K562 (cell line): Measurements from ENCODE around the gene E2F3. TPM values are rescaled to one million over a fixed set of nuclear protein-coding genes. Genes with fewer than 3 reads are reported as not detected.

ENCODE experiments used
- ATAC-seq: fragments of 200-7000 bp; cut with Tn5 transposase; 3 replicates; pipeline ENCODE4 v1.9.1; 2020; ENCODE audit warnings: moderate library complexity
- BruUV-seq: library from RNA; stranded (reverse); fragments of 400-500 nt; replicated peaks from 2 replicates; lab custom pipeline; 2021; lab: Mats Ljungman, UMichigan
- CTCF ChIA-PET: fragments of 300-600 bp; formaldehyde crosslinking; extraction: SDS; loops from one replicate; lab custom pipeline; 2021; ENCODE audit warnings: low intra/inter-chr PET ratio; lab: Yijun Ruan, JAX
- POLR2A ChIA-PET: fragments of 300-600, 350-650 bp; sonication (Branson Sonifier 250); formaldehyde crosslinking; extraction: SDS; loops from one replicate; lab custom pipeline; 2021; ENCODE audit warnings: antibody characterized with exemption, inconsistent platforms; lab: Yijun Ruan, JAX
- DNase-seq, 4 experiments: peaks; one replicate each; pipeline versions ENCODE4 v3.0.0 to v3.0.0-alpha.2; 2011 to 2018; ENCODE audit warnings: low spot score in 3 of 4, mixed read lengths in 3 of 4; ENCODE audit errors: extremely low read depth in 1 of 4
- FAIRE-seq: peaks from 2 replicates; lab custom pipeline; 2011; peaks lifted over from hg19 to GRCh38; lab: Jason Lieb, UNC
- H2AFZ ChIP-seq: 2 replicates; pipeline ENCODE4 v1.6.0; 2011; ENCODE audit warnings: low read depth, low read length, control low read depth, inconsistent platforms
- H3K27ac ChIP-seq: fragments of 200-600 bp; 3 replicates; pipeline ENCODE4 v1.8.0; 2011; ENCODE audit warnings: low read depth, mild to moderate bottlenecking, control low read depth, inconsistent platforms, low read length, moderate library complexity, mixed read lengths; ENCODE audit errors: extremely low read depth
- H3K27me3 ChIP-seq, 2 experiments: fragments of 300-600 bp in 1 of 2; 2 replicates in 1 of 2; 3 replicates in 1 of 2; pipeline versions ENCODE4 v1.6.0 to v1.8.0; 2011; ENCODE audit warnings: inconsistent platforms in 2 of 2, low read length in 2 of 2, mild to moderate bottlenecking in 1 of 2, mixed read lengths in 1 of 2, moderate library complexity in 1 of 2; ENCODE audit not compliant: control insufficient read depth in 2 of 2, insufficient read depth in 2 of 2
- H3K36me3 ChIP-seq: fragments of 300-600 bp; 3 replicates; pipeline ENCODE4 v1.8.0; 2011; ENCODE audit warnings: mild to moderate bottlenecking, low read length, inconsistent platforms; ENCODE audit not compliant: control insufficient read depth, insufficient read depth
- H3K4me1 ChIP-seq, 2 experiments: fragments of 200-600 bp in 1 of 2; replicated peaks in 1 of 2; 2 replicates in 1 of 2; 3 replicates in 1 of 2; pipeline versions ENCODE4 v1.5.1 to v1.8.0; 2011; ENCODE audit warnings: inconsistent platforms in 2 of 2, low read length in 2 of 2, mild to moderate bottlenecking in 1 of 2, mixed read lengths in 1 of 2, moderate library complexity in 1 of 2; ENCODE audit not compliant: control insufficient read depth in 2 of 2, insufficient read depth in 2 of 2
- H3K4me2 ChIP-seq: 2 replicates; pipeline ENCODE4 v1.6.1; 2011; ENCODE audit warnings: low read length, control low read depth, inconsistent platforms, mixed read lengths; ENCODE audit not compliant: insufficient read depth
- H3K4me3 ChIP-seq: fragments of 200-600 bp; sonication (generic), shearing (Covaris generic); 2 replicates; pipeline ENCODE4 v1.5.1; 2016; ENCODE audit warnings: control low read depth, inconsistent platforms
- H3K79me2 ChIP-seq: fragments of 200-600 bp; 3 replicates; pipeline ENCODE4 v1.8.0; 2011; ENCODE audit warnings: low read length, inconsistent platforms; ENCODE audit not compliant: control insufficient read depth, insufficient read depth
- H3K9ac ChIP-seq, 2 experiments: 2 replicates each; pipeline versions ENCODE4 v1.6.0 to v1.6.1; 2011; ENCODE audit warnings: low read depth in 2 of 2, low read length in 2 of 2, control low read depth in 1 of 2, inconsistent platforms in 1 of 2, mild to moderate bottlenecking in 1 of 2, mixed read lengths in 1 of 2; ENCODE audit not compliant: insufficient read depth in 1 of 2
- H3K9me1 ChIP-seq: one replicate; pipeline ENCODE4 v1.6.0; 2011; ENCODE audit warnings: inconsistent platforms, mild to moderate bottlenecking, low read length, moderate library complexity; ENCODE audit not compliant: control insufficient read depth, insufficient read depth
- H3K9me3 ChIP-seq: replicated peaks from 2 replicates; pipeline ENCODE4 v1.5.1; 2011; ENCODE audit warnings: low read depth, low read length, inconsistent platforms; ENCODE audit not compliant: control insufficient read depth, insufficient read depth
- H4K20me1 ChIP-seq: replicated peaks from 2 replicates; pipeline ENCODE4 v1.6.1; 2011; ENCODE audit warnings: low read length, inconsistent platforms, mixed read lengths; ENCODE audit not compliant: control insufficient read depth, insufficient read depth
- CCAR2 ChIP-seq: fragments of 200-400 bp; formaldehyde crosslinking; IDR thresholded peaks from 2 replicates; pipeline ENCODE4 v1.6.1; 2017; ENCODE audit warnings: mild to moderate bottlenecking, low read depth, low read length
- HEY1 ChIP-seq: fragments of 250-450 bp; sonication (Bioruptor Pico); IDR thresholded peaks from 2 replicates; pipeline ENCODE4 v1.5.0; 2020; ENCODE audit warnings: mild to moderate bottlenecking, moderate library complexity, borderline replicate concordance
- IRF2 ChIP-seq: sonication (generic); formaldehyde crosslinking; IDR thresholded peaks from 2 replicates; pipeline ENCODE4 v1.8.1; 2022; ENCODE audit warnings: mild to moderate bottlenecking, missing genetic modification reagents
- MYBL2 ChIP-seq, 2 experiments: fragments of 450-650 bp in 1 of 2; sonication (generic) in 1 of 2; formaldehyde crosslinking in 1 of 2; IDR thresholded peaks; 2 replicates each; pipeline versions ENCODE4 v1.6.1 to v1.8.1; 2017 to 2022; ENCODE audit warnings: borderline replicate concordance in 1 of 2, inconsistent platforms in 1 of 2, low read depth in 1 of 2, mild to moderate bottlenecking in 1 of 2, missing genetic modification reagents in 1 of 2, moderate library complexity in 1 of 2
- WGBS: fragments of 100-300 bp; shearing (Covaris generic); methylation state at CpG from one replicate; pipeline ENCODE4 v1.1.6; 2016; ENCODE audit warnings: low coverage, mixed read lengths; ENCODE audit not compliant: insufficient coverage; ENCODE audit errors: missing lambda C conversion rate; 5-methylcytosine and 5-hydroxymethylcytosine counted together
- in situ Hi-C: fragments of 300-500 bp; cut with MboI; formaldehyde crosslinking; loops from 4 replicates; pipeline ENCODE4 v1.15.0; 2018; ENCODE audit warnings: inconsistent platforms, mixed read lengths
- intact Hi-C: fragments of 100-400 bp; cut with micrococcal nuclease; formaldehyde crosslinking; loops from 2 replicates; pipeline ENCODE4 v1.14.2; 2022
- polyA plus RNA-seq, 8 experiments: library from polyadenylated mRNA; depleted of rRNA in 4 of 8; stranded (reverse) in 5 of 8; unstranded in 3 of 8; fragments of >200 nt; fragmentation: Nextera tagmentation in 2 of 8; fragmentation: Illumina TruSeq in 1 of 8; extraction: Ambion mirVana in 2 of 8; extraction: Trizol in 1 of 8; gene quantifications; 2 replicates each; pipeline versions ENCODE4 v1.2.1 to v1.2.3, GENCODE V29; 2011 to 2014; ENCODE audit warnings: inconsistent platforms in 1 of 8, missing spikeins in 1 of 8
- total RNA-seq, 7 experiments: library from RNA; depleted of rRNA in 6 of 7; stranded (reverse); fragments of >200 nt in 6 of 7; fragmentation: Illumina TruSeq in 2 of 7; extraction: Trizol in 2 of 7; gene quantifications; 2 replicates each; pipeline versions ENCODE4 v1.2.1 to v1.2.3, GENCODE V29; 2011 to 2021; ENCODE audit warnings: low replicate concordance in 1 of 7
- TF ChIP-seq, protein P1 (sequence below): fragments of 250-450 bp; sonication (Bioruptor Pico); IDR thresholded peaks from 2 replicates; pipeline ENCODE4 v1.4.0; 2020
- TF ChIP-seq, protein P2 (sequence below), 2 experiments: fragments of 200-800 bp in 1 of 2; sonication (Bioruptor generic) in 1 of 2; sonication (generic) in 1 of 2; formaldehyde crosslinking in 1 of 2; IDR thresholded peaks in 1 of 2; conservative IDR thresholded peaks in 1 of 2; 2 replicates each; pipeline versions ENCODE4 v1.5.0 to v1.6.1; 2016 to 2020; ENCODE audit warnings: missing compliant biosample characterization in 1 of 2, missing genetic modification characterization in 1 of 2, missing genetic modification reagents in 1 of 2
- TF ChIP-seq, protein P3 (sequence below): sonication (generic); formaldehyde crosslinking; IDR thresholded peaks from 2 replicates; pipeline ENCODE4 v1.8.1; 2023; ENCODE audit warnings: mild to moderate bottlenecking, missing genetic modification reagents
- TF ChIP-seq, protein P4 (sequence below), 3 experiments: fragments of 200-800 bp in 1 of 3; fragments of 250-450 bp in 1 of 3; fragments of 450-650 bp in 1 of 3; sonication (Bioruptor Pico) in 1 of 3; sonication (Bioruptor generic) in 1 of 3; formaldehyde crosslinking in 1 of 3; IDR thresholded peaks; 2 replicates each; pipeline versions ENCODE4 v1.6.1 to v1.8.0; 2016 to 2022; ENCODE audit warnings: mild to moderate bottlenecking in 2 of 3, missing genetic modification characterization in 2 of 3, missing compliant biosample characterization in 1 of 3, moderate library complexity in 1 of 3

The E2F3 gene
- total and polyA plus RNA-seq, 9 of the 15 experiments (the other 6 are each of a cell fraction or from before 2014, with no cell fraction given) = 11.1 to 44.7 (median 27.2) TPM

DNA sequence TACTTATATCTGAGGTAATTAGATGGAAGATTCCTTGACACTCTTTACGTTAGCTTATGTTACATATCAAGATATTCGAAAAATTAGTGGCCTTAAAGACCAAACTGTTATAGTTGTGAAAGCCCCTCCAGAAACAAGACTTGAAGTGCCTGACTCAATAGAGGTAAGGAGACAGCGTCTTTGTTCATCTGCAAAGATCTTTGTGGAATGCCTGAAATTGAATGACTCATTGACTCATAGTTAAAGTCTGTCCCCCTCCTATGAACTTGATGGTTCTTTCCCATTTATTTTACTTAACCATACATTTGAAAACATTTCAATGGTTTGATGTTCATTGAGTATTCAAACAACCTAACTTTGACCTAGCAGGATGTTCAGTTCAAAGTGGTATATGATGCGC, 85.0 kb downstream of the E2F3 start:
- no TSS peak for BruUV-seq
- Histone ChIP-seq H3K9ac (no peak overlapping the region), H3K4me3 (no peak overlapping the region), H3K4me2 (no peak overlapping the region), H3K9me1 (no peaks in the 10 kb centered on the region), H3K27ac (no peak overlapping the region), H3K79me2 (peaks cover 20% of the 10 kb centered on the region; the same call in 2 of the 3 replicates), H3K9me3 (no peaks in the 10 kb centered on the region), H2AFZ (no peak overlapping the region), H3K27me3 (no peaks in the 10 kb centered on the region), H3K4me1 (no peaks in the 10 kb centered on the region), H4K20me1 (no peaks in the 10 kb centered on the region), H3K36me3 (peaks cover 97% of the 10 kb centered on the region)
- DNase-seq = no peak
- in situ Hi-C loops (no loop called here), intact Hi-C loops (no loop called here)
- CTCF ChIA-PET = no interaction called here
- FAIRE-seq = no peak
- POLR2A ChIA-PET = no interaction called here
- 96% methylated on average over 4 of the region's 4 CpGs for WGBS
- ATAC-seq = no peak
- TF ChIP-seq, protein P1, sequence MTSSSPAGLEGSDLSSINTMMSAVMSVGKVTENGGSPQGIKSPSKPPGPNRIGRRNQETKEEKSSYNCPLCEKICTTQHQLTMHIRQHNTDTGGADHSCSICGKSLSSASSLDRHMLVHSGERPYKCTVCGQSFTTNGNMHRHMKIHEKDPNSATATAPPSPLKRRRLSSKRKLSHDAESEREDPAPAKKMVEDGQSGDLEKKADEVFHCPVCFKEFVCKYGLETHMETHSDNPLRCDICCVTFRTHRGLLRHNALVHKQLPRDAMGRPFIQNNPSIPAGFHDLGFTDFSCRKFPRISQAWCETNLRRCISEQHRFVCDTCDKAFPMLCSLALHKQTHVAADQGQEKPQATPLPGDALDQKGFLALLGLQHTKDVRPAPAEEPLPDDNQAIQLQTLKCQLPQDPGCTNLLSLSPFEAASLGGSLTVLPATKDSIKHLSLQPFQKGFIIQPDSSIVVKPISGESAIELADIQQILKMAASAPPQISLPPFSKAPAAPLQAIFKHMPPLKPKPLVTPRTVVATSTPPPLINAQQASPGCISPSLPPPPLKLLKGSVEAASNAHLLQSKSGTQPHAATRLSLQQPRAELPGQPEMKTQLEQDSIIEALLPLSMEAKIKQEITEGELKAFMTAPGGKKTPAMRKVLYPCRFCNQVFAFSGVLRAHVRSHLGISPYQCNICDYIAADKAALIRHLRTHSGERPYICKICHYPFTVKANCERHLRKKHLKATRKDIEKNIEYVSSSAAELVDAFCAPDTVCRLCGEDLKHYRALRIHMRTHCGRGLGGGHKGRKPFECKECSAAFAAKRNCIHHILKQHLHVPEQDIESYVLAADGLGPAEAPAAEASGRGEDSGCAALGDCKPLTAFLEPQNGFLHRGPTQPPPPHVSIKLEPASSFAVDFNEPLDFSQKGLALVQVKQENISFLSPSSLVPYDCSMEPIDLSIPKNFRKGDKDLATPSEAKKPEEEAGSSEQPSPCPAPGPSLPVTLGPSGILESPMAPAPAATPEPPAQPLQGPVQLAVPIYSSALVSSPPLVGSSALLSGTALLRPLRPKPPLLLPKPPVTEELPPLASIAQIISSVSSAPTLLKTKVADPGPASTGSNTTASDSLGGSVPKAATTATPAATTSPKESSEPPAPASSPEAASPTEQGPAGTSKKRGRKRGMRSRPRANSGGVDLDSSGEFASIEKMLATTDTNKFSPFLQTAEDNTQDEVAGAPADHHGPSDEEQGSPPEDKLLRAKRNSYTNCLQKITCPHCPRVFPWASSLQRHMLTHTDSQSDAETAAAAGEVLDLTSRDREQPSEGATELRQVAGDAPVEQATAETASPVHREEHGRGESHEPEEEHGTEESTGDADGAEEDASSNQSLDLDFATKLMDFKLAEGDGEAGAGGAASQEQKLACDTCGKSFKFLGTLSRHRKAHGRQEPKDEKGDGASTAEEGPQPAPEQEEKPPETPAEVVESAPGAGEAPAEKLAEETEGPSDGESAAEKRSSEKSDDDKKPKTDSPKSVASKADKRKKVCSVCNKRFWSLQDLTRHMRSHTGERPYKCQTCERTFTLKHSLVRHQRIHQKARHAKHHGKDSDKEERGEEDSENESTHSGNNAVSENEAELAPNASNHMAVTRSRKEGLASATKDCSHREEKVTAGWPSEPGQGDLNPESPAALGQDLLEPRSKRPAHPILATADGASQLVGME = no peak
- TF ChIP-seq, protein P2, sequence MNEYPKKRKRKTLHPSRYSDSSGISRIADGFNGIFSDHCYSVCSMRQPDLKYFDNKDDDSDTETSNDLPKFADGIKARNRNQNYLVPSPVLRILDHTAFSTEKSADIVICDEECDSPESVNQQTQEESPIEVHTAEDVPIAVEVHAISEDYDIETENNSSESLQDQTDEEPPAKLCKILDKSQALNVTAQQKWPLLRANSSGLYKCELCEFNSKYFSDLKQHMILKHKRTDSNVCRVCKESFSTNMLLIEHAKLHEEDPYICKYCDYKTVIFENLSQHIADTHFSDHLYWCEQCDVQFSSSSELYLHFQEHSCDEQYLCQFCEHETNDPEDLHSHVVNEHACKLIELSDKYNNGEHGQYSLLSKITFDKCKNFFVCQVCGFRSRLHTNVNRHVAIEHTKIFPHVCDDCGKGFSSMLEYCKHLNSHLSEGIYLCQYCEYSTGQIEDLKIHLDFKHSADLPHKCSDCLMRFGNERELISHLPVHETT (CRISPR knock-in tag; conservative IDR thresholded peaks at IDR 0.05 in 1 of 2, IDR thresholded peaks at IDR 0.05 in 1 of 2) = no peak
- TF ChIP-seq, protein P3, sequence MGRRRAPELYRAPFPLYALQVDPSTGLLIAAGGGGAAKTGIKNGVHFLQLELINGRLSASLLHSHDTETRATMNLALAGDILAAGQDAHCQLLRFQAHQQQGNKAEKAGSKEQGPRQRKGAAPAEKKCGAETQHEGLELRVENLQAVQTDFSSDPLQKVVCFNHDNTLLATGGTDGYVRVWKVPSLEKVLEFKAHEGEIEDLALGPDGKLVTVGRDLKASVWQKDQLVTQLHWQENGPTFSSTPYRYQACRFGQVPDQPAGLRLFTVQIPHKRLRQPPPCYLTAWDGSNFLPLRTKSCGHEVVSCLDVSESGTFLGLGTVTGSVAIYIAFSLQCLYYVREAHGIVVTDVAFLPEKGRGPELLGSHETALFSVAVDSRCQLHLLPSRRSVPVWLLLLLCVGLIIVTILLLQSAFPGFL (CRISPR knock-in tag) = no peak
- TF ChIP-seq, protein P4, sequence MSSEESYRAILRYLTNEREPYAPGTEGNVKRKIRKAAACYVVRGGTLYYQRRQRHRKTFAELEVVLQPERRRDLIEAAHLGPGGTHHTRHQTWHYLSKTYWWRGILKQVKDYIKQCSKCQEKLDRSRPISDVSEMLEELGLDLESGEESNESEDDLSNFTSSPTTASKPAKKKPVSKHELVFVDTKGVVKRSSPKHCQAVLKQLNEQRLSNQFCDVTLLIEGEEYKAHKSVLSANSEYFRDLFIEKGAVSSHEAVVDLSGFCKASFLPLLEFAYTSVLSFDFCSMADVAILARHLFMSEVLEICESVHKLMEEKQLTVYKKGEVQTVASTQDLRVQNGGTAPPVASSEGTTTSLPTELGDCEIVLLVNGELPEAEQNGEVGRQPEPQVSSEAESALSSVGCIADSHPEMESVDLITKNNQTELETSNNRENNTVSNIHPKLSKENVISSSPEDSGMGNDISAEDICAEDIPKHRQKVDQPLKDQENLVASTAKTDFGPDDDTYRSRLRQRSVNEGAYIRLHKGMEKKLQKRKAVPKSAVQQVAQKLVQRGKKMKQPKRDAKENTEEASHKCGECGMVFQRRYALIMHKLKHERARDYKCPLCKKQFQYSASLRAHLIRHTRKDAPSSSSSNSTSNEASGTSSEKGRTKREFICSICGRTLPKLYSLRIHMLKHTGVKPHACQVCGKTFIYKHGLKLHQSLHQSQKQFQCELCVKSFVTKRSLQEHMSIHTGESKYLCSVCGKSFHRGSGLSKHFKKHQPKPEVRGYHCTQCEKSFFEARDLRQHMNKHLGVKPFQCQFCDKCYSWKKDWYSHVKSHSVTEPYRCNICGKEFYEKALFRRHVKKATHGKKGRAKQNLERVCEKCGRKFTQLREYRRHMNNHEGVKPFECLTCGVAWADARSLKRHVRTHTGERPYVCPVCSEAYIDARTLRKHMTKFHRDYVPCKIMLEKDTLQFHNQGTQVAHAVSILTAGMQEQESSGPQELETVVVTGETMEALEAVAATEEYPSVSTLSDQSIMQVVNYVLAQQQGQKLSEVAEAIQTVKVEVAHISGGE (CRISPR knock-in tag; IDR thresholded peaks at IDR 0.05) = no peak
- TF ChIP-seq IRF2 (CRISPR knock-in tag) = no peak
- TF ChIP-seq HEY1 (CRISPR knock-in tag) = no peak
- no peak for TF ChIP-seq MYBL2 (IDR thresholded peaks at IDR 0.05; ENCODE audit: low read depth)
- no peak for TF ChIP-seq MYBL2 (CRISPR knock-in tag; IDR thresholded peaks at IDR 0.05; ENCODE audit: borderline replicate concordance)
- TF ChIP-seq CCAR2 = no peak
